Choroid plexus epithelial cell (primary cell): Measurements from ENCODE around the gene ARMC7.
"Not testable (repeated sequence)": the region's sequence is repeated elsewhere in the genome, so short reads cannot be mapped to it uniquely, and the experiment has no call there.

Experiments used
- DNase-seq: peaks from one replicate; pipeline ENCODE4 v3.0.0-alpha.2; 2010; ENCODE audit warnings: low read depth
- H3K4me3 ChIP-seq: 2 replicates; pipeline ENCODE4 v1.5.1; 2011; ENCODE audit warnings: low read depth, mild to moderate bottlenecking, control low read depth, low read length, moderate library complexity
- CTCF ChIP-seq: conservative IDR thresholded peaks from 2 replicates; pipeline ENCODE4 v1.5.1; 2011; ENCODE audit warnings: low read depth, mild to moderate bottlenecking, control low read depth, inconsistent platforms, low read length, moderate library complexity

The ARMC7 gene

GRCh38 chr17:75064040-75064439 is 45.7 kb upstream of the ARMC7 start:
- H3K4me3 ChIP-seq = no peak overlapping the region
- no peak for DNase-seq
- TF ChIP-seq CTCF = no peak

- TF ChIP-seq CTCF = no peak
- no peak overlapping the region for H3K4me3 ChIP-seq
Observed at GRCh38 chr17:75064460-75064859, 45.3 kb upstream of the ARMC7 start.

GRCh38 chr17:75064867-75065561 is 44.8 kb upstream of the ARMC7 start:
- DNase-seq = no peak
- no peak for TF ChIP-seq CTCF
- no peak overlapping the region for H3K4me3 ChIP-seq

More at GRCh38 chr17:75064460-75064859, 45.3 kb upstream of the ARMC7 start:
- no peak for DNase-seq

- TF ChIP-seq CTCF = no peak
- H3K4me3 ChIP-seq = no peak overlapping the region
- DNase-seq = peak; percentile 63
Observed at GRCh38 chr17:75065562-75066151, 44.1 kb upstream of the ARMC7 start.

GRCh38 chr17:75067856-75068255 is 41.9 kb upstream of the ARMC7 start:
- no peak for TF ChIP-seq CTCF
- DNase-seq = no peak
- no peak overlapping the region for H3K4me3 ChIP-seq

- DNase-seq = no peak
- H3K4me3 ChIP-seq = no peak overlapping the region
- TF ChIP-seq CTCF = no peak
Observed at GRCh38 chr17:75068750-75069149, 41.0 kb upstream of the ARMC7 start.

- peak; percentile 64 for DNase-seq
- H3K4me3 ChIP-seq = no peak overlapping the region
- TF ChIP-seq CTCF = peak; percentile 65
Observed at GRCh38 chr17:75069783-75070182, 40.0 kb upstream of the ARMC7 start.

- not testable (repeated sequence) for DNase-seq, H3K4me3 ChIP-seq
Observed at GRCh38 chr17:75071478-75072271, 38.1 kb upstream of the ARMC7 start.

- DNase-seq = not testable (repeated sequence)
Observed at GRCh38 chr17:75072909-75073308, 36.9 kb upstream of the ARMC7 start.

More at GRCh38 chr17:75072909-75073308, 36.9 kb upstream of the ARMC7 start:
- H3K4me3 ChIP-seq = not testable (repeated sequence)
